Suprapubic skin (tissue), 3 donors: ENCODE measurements around the gene FLOT1.

ENCODE experiments used
- EP300 ChIP-seq: sonication (generic); formaldehyde crosslinking; IDR thresholded peaks from one replicate; pipeline ENCODE4 v1.6.1; 2017; ENCODE audit warnings: antibody characterized with exemption
- POLR2A ChIP-seq, 2 donors: fragments of 450-650 bp; IDR thresholded peaks; one replicate each; pipeline ENCODE4 v1.6.1; 2017; ENCODE audit warnings: antibody characterized with exemption in 2 of 2, mild to moderate bottlenecking in 2 of 2, moderate library complexity in 2 of 2
- TF ChIP-seq, protein P1 (sequence below), 2 donors: fragments of 200-600 bp in 1 of 2; fragments of 450-650 bp in 1 of 2; sonication (generic) in 1 of 2; IDR thresholded peaks; one replicate each; pipeline ENCODE4 v1.5.1; 2016 to 2019; ENCODE audit warnings: antibody characterized with exemption in 2 of 2, mild to moderate bottlenecking in 1 of 2, moderate library complexity in 1 of 2

- TF ChIP-seq, protein P1, sequence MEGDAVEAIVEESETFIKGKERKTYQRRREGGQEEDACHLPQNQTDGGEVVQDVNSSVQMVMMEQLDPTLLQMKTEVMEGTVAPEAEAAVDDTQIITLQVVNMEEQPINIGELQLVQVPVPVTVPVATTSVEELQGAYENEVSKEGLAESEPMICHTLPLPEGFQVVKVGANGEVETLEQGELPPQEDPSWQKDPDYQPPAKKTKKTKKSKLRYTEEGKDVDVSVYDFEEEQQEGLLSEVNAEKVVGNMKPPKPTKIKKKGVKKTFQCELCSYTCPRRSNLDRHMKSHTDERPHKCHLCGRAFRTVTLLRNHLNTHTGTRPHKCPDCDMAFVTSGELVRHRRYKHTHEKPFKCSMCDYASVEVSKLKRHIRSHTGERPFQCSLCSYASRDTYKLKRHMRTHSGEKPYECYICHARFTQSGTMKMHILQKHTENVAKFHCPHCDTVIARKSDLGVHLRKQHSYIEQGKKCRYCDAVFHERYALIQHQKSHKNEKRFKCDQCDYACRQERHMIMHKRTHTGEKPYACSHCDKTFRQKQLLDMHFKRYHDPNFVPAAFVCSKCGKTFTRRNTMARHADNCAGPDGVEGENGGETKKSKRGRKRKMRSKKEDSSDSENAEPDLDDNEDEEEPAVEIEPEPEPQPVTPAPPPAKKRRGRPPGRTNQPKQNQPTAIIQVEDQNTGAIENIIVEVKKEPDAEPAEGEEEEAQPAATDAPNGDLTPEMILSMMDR (IDR thresholded peaks at IDR 0.05), result no peak
- no peak for TF ChIP-seq POLR2A (IDR thresholded peaks at IDR 0.05)
- no peak for TF ChIP-seq EP300
Measured at GRCh38 chr6:30682143-30683117, 60.1 kb downstream of the FLOT1 start.
